T47D (cell line): ENCODE results near the gene TRPM7.
A peak's percentile ranks its signal among the peaks of the same experiment; 100 is the strongest.
"Not testable (repeated sequence)": the region's sequence is repeated elsewhere in the genome, so short reads cannot be mapped to it uniquely, and the experiment has no call there.

Source experiments
- DNase-seq, 2 experiments: peaks; one replicate each; pipeline versions ENCODE4 v3.0.0 to v3.0.0-alpha.2; 2011 to 2012; ENCODE audit warnings: low read depth in 1 of 2, low spot score in 1 of 2
- JUND ChIP-seq: IDR thresholded peaks from 2 replicates; pipeline ENCODE4 v1.6.1; 2012; ENCODE audit warnings: low read depth
- in situ Hi-C: cut with HindIII; loops from 2 replicates; pipeline ENCODE4 v1.10.0; 2016; ENCODE audit warnings: low sequenced_read_pairs, low pct_unique_long_range_greater_than_20kb

Gene TRPM7, protein sequence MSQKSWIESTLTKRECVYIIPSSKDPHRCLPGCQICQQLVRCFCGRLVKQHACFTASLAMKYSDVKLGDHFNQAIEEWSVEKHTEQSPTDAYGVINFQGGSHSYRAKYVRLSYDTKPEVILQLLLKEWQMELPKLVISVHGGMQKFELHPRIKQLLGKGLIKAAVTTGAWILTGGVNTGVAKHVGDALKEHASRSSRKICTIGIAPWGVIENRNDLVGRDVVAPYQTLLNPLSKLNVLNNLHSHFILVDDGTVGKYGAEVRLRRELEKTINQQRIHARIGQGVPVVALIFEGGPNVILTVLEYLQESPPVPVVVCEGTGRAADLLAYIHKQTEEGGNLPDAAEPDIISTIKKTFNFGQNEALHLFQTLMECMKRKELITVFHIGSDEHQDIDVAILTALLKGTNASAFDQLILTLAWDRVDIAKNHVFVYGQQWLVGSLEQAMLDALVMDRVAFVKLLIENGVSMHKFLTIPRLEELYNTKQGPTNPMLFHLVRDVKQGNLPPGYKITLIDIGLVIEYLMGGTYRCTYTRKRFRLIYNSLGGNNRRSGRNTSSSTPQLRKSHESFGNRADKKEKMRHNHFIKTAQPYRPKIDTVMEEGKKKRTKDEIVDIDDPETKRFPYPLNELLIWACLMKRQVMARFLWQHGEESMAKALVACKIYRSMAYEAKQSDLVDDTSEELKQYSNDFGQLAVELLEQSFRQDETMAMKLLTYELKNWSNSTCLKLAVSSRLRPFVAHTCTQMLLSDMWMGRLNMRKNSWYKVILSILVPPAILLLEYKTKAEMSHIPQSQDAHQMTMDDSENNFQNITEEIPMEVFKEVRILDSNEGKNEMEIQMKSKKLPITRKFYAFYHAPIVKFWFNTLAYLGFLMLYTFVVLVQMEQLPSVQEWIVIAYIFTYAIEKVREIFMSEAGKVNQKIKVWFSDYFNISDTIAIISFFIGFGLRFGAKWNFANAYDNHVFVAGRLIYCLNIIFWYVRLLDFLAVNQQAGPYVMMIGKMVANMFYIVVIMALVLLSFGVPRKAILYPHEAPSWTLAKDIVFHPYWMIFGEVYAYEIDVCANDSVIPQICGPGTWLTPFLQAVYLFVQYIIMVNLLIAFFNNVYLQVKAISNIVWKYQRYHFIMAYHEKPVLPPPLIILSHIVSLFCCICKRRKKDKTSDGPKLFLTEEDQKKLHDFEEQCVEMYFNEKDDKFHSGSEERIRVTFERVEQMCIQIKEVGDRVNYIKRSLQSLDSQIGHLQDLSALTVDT (N-terminal part only)

DNA sequence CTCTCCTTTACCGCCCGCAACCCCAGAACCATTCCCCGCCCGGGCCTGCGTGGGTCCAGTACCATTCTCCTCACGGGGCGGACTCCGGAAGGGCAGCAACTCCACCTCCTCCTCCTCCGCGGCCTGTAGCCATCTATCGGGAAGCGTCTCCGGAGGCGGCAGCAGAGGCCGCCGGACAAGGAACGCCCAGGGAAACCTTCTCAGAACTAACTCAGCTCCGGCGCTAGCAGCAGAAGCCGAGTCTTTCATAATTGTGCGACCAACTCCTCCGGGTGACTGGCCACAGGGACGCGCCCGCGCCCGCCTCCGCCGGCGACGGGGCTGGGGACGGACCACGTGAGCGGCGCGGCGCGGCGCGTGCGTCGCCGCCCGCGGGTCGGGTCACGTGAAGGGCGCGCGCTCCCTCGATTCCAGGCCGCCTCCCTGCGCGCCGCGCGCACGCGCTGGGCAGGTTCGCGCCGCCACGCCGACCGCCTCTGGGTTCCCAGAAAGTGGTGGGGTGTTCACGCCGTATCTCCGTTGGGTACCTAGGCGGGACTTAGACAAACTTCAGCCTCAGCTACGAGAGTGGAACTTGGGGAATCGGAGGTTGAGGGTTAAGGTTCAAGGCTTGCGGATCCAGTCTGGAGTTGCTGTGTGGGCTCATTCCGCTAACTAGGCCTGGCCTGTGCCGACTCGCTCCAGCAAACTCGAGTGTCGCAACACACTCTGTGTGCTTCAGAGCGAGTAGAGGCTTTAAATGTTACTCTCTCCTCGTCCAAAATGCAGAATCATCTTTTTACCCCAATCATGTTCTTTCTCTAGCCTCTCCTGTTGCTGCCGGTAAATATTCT lies at the start of gene TRPM7:
TRPM7 (minus strand) TSS at position 329 of the 833 bp plus-strand sequence; CDS start at position 65, 264 bp downstream.
- in situ Hi-C loops = no loop called here
- no peak for TF ChIP-seq JUND
- peak; percentile 80 to 92 for DNase-seq

DNA sequence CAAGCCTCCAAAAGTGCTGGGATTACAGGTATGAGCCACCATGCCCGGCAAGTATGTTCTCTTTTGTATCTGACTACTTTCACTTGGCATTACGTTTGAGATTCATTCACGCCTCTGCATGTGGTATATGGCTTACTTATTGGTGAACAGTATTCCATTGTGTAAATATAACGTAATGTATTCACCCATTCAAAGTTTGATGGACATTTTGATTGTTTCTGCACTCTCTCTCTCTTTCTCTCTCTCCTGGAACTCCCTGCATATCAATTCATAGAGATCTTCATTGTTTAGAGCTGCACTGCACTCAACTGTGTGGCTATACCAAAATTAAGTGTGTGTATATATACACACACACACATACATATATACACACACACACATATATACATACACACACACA lies 48.6 kb upstream of the TRPM7 start:
- no peak for DNase-seq
- no peak for TF ChIP-seq JUND
- in situ Hi-C loops = no loop called here

DNA sequence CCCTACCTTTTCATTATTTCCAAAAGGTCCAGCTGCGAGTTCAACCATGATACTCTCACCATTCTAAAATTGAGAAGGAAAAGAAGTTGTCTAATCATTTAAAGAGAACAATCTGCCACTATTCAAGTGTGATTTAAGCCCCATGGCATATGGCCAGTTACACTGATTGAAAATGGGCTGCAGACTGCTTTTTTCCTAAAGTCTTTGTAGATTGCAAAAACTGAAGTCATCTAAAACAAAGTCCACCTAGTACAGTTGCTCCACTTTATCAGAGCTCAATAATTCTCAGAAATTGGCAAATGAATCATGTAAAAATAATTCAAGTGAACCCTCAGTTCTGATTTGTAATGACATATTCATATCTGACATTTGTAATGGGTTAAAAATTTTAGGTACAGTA lies 39.7 kb upstream of the TRPM7 start:
- in situ Hi-C loops = no loop called here
- no peak for DNase-seq
- no peak for TF ChIP-seq JUND

DNA sequence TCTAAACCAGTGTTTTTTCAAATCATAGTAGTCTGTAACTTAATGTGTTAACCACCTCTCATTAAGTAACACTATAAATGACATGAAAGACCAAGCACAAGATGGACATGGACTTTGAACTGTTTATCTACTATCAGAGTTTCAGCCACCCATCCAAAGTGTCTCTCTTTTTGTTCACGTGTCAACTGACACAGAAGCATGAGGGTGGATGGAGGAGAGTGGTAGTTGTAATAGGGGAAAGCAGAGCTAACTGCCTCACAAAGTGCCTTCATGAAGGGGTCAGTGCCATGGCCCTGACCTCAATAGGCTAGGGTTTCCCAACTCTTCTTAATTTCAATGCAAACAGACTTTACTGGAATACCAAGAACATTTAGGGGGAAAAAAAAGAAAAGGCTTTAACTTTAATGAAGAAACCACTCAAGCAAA lies 32.1 kb upstream of the TRPM7 start:
- in situ Hi-C loops = no loop called here
- TF ChIP-seq JUND = no peak
- no peak for DNase-seq

DNA sequence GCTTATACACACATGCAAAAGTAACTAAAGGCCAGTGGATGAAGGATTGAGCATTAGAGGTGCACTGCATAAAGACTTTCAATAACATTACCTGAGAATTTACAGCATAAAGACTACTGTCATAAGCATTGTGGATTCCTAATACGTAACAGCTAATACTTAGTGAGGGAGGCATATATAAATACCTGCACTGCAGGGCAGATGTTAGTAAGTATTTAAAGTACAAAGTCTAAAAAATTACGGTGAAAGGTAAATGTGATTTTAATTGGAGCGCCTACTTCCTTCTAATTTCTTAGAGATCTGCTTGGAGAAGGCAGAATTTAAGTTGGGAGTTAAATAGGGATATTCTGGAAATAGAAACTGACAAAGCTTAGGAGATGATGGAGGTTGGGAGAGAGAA lies 25.4 kb upstream of the TRPM7 start:
- DNase-seq = no peak
- in situ Hi-C loops = no loop called here
- TF ChIP-seq JUND = no peak

DNA sequence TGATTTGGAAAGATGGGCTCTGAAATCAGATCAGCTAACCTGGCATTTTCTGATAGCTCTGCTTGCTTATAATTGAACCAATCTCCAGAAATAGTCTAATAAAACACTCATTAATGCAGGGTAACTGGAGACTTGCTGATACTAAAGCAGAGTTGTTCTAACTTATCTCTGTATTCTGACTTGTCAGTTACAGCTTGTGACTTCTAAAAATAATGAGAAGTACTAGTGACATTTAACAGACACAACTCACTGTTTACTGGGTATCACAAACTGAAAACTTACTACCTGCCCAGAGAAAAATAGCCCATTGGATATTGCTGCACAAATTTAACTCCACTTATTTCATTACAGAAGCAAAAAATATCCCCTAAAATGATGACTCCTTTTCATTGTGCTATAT lies 24.0 kb upstream of the TRPM7 start:
- in situ Hi-C loops = no loop called here
- no peak for DNase-seq
- no peak for TF ChIP-seq JUND

DNA sequence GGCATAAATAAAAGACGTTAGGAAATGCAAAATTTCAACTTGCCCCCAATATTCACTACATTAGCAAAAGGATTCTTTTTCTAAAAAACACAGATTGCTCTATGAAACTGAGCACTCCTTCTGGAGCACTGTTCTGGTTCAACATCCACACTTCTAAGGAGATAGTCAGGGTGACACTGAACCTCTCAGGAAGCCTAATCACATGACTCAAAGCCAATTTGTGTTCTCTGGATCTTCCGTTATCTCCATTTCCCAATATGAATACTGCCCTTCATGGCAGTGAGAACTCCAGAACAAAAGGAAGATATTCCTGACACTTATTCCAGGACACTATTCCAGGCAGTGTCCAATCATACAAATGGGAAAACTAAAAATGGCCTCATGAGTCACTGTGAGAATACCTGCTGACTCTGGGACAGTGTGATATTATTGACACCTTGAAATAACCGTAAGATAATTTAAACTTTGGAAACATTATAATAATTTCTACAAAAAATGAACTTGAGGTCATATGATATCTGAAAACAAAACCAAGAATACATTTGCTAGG lies 21.4 kb upstream of the TRPM7 start:
- no peak for TF ChIP-seq JUND
- in situ Hi-C loops = no loop called here
- no peak for DNase-seq

DNA sequence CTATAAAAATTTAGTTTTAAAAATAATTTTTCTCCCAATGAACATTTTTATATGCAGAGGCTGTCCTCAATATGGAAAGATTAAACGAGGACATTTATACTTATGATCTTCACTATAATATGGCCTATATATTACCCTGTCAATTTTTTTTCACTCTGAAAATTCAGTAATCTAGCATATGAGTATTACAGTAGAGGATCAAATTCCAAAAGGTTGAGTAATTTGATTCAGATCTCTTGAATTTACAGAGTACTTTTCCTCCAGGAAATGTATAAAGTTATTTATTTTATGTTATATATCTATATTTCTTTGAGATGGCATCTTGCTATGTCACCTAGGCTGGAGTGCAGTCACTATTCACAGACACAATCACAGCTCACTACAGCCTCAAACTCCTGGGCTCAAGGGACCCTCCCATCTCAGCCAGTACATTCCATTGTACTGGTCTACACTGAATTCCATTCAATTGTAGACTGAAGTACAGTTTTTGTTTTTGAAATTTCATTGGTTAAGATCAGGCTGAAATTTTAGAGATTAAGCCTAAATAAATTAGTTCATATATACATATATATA lies 16.3 kb upstream of the TRPM7 start:
- no peak for DNase-seq
- no peak for TF ChIP-seq JUND
- in situ Hi-C loops = no loop called here

DNA sequence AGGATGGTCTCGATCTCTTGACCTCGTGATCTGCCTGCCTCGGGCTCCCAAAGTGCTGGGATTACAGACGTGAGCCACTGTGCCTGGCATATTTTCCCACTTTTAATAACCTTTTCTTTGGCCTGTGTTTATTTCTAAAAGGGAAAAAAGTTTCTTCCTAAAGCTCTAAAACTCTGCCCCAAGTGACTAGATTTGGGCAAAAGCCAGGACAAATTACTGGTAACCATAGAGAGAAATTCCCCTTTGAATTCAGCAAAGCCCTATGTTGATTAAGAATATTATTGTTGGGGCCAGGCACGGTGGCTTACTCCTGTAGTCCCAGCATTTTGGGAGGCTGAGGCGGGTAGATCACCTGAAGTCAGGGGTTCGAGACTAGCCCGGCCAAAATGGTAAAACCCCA lies 11.5 kb upstream of the TRPM7 start:
- in situ Hi-C loops = no loop called here
- DNase-seq = no peak

DNA sequence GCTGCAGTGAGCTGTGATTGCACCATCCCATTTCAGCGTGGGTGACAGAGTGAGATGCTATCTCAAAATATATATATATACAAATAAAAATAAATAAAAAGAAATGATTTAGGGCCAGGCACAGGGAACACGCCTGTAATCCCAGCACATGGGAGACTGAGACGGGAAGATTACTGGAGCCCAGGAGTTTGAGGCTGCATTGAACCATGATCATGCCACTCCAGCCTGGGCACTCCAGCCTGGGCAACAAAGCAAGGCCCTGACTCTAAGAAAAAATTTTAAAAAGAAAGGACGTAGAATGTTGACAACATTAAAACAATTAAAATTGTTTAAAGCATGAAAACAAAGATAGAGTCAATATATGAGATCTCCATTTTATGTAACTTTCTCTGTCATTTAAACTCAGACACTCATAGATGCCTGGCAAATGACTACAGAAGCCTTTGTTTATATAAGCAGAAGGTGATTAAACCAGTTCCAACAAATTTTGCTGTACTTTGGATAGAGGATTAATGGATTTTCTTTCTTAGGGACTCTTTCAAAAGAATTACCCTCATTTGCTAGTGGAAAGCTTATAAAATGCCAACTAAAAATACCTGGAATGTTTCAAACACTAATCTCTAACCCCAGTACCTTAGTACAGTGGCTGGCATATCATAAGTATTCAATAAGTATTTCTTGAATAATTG lies 10.7 kb upstream of the TRPM7 start:
- in situ Hi-C loops = no loop called here
- DNase-seq = no peak
- TF ChIP-seq JUND = no peak

More for the DNA sequence above, 11.5 kb upstream of the TRPM7 start:
- TF ChIP-seq JUND = no peak

DNA sequence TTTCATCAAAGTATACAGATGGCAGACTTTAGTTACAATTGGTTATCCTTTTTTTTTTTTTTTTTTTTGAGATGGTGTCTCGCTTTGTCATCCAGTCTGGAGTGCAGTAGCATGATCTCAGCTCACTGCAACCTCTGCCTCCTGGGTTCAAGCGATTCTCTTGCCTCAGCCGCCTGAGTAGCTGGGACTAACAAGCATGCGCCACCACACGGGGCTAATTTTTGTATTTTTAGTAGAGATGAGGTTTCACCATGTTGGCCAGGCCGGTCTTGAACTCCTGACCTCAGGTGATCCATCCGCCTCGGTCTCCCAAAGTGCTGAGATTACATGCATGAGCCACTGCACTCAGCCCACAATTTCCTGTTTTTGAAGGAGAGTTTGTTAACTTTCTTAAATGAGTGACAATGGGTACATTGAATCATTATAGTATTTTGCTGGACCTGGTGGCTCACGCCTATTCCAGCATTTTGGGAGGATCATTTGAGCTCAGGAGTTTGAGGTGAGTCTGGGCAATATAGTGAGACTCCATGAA lies 8.1 kb upstream of the TRPM7 start:
- DNase-seq, in situ Hi-C loops: not testable (repeated sequence)
